IMR-90 (cell line): ENCODE measurements around the gene TRIP6. TPM values are rescaled to one million over a fixed set of nuclear protein-coding genes. Genes with fewer than 3 reads are reported as not detected.

Experiments
- ATAC-seq: fragments of 200-7000 bp; cut with Tn5 transposase; 2 replicates; pipeline ENCODE4 v1.9.1; 2020; ENCODE audit warnings: low read depth, mild to moderate bottlenecking, moderate library complexity
- BruUV-seq: library from RNA; stranded (reverse); fragments of 400-500 nt; replicated peaks from 2 replicates; lab custom pipeline; 2021; lab: Mats Ljungman, UMichigan
- CTCF ChIA-PET: fragments of 300-600 bp; formaldehyde crosslinking; extraction: SDS; loops from one replicate; lab custom pipeline; 2021; ENCODE audit warnings: antibody characterized with exemption; lab: Yijun Ruan, JAX
- POLR2A ChIA-PET: fragments of 300-600 bp; sonication (Branson Sonifier 250); formaldehyde crosslinking; loops from one replicate; lab custom pipeline; 2022; ENCODE audit warnings: antibody characterized with exemption; ENCODE audit not compliant: unreplicated experiment; lab: Charles Lee
- DNase-seq: peaks from one replicate; pipeline ENCODE4 v3.0.0; 2013
- H2AFZ ChIP-seq: replicated peaks from 2 replicates; pipeline ENCODE3; 2013; ENCODE audit warnings: low read length, mild to moderate bottlenecking; ENCODE audit not compliant: poor library complexity
- H2AK5ac ChIP-seq: 2 replicates; pipeline ENCODE4 v1.6.1; 2013; ENCODE audit warnings: low read depth, low read length, inconsistent platforms
- H2AK9ac ChIP-seq: replicated peaks from 2 replicates; pipeline ENCODE3; 2013; ENCODE audit warnings: mild to moderate bottlenecking, low read depth, low read length, moderate library complexity; ENCODE audit not compliant: poor library complexity
- H2BK120ac ChIP-seq: 2 replicates; pipeline ENCODE4 v1.6.1; 2013; ENCODE audit warnings: low read depth, low read length, inconsistent platforms
- H2BK15ac ChIP-seq: 3 replicates; pipeline ENCODE4 v1.6.1; 2013; ENCODE audit warnings: low read depth, low read length, inconsistent platforms
- H2BK20ac ChIP-seq: 2 replicates; pipeline ENCODE4 v1.6.1; 2013; ENCODE audit warnings: low read depth, mild to moderate bottlenecking, inconsistent platforms, low read length, moderate library complexity
- H2BK5ac ChIP-seq: 2 replicates; pipeline ENCODE4 v1.6.1; 2013; ENCODE audit warnings: mild to moderate bottlenecking, low read depth, low read length, inconsistent platforms; ENCODE audit not compliant: poor library complexity, severe bottlenecking
- H3K14ac ChIP-seq: replicated peaks from 2 replicates; pipeline ENCODE4 v1.6.1; 2013; ENCODE audit warnings: low read depth, low read length, inconsistent platforms
- H3K18ac ChIP-seq: 2 replicates; pipeline ENCODE4 v1.6.1; 2013; ENCODE audit warnings: low read depth, low read length, control low read depth
- H3K23ac ChIP-seq: 2 replicates; pipeline ENCODE4 v1.6.1; 2013; ENCODE audit warnings: low read depth, low read length, inconsistent platforms
- H3K27ac ChIP-seq: 2 replicates; pipeline ENCODE4 v1.5.1; 2013; ENCODE audit warnings: mild to moderate bottlenecking, control low read depth, low read length; ENCODE audit not compliant: insufficient read depth
- H3K27me3 ChIP-seq: 2 replicates; pipeline ENCODE4 v1.6.1; 2013; ENCODE audit warnings: low read length; ENCODE audit not compliant: control insufficient read depth, insufficient read depth
- H3K36me3 ChIP-seq: 2 replicates; pipeline ENCODE4 v1.6.1; 2013; ENCODE audit warnings: low read length, mixed read lengths; ENCODE audit not compliant: control insufficient read depth, insufficient read depth
- H3K4ac ChIP-seq: 2 replicates; pipeline ENCODE4 v1.6.1; 2013; ENCODE audit warnings: low read depth, low read length, inconsistent platforms
- H3K4me1 ChIP-seq: 2 replicates; pipeline ENCODE4 v1.6.1; 2013; ENCODE audit warnings: low read length, mixed read lengths; ENCODE audit not compliant: control insufficient read depth, insufficient read depth
- H3K4me2 ChIP-seq: 2 replicates; pipeline ENCODE4 v1.6.1; 2013; ENCODE audit warnings: low read depth, mild to moderate bottlenecking, control low read depth, low read length, moderate library complexity
- H3K4me3 ChIP-seq: 2 replicates; pipeline ENCODE4 v1.5.1; 2013; ENCODE audit warnings: low read depth, mild to moderate bottlenecking, control low read depth, low read length, moderate library complexity; ENCODE audit not compliant: insufficient read depth
- H3K56ac ChIP-seq: 2 replicates; pipeline ENCODE4 v1.6.1; 2013; ENCODE audit warnings: low read length, inconsistent platforms; ENCODE audit not compliant: insufficient read depth; ENCODE audit errors: extremely low read depth
- H3K79me1 ChIP-seq, 2 experiments: 2 replicates each; pipeline ENCODE4 v1.6.1; 2013; ENCODE audit warnings: low read length in 2 of 2, inconsistent platforms in 1 of 2, low read depth in 1 of 2
- H3K9ac ChIP-seq: 2 replicates; pipeline ENCODE4 v1.6.1; 2013; ENCODE audit warnings: low read depth, low read length, control low read depth
- H3K9me1 ChIP-seq: 2 replicates; pipeline ENCODE4 v1.6.1; 2013; ENCODE audit warnings: low read length, inconsistent platforms; ENCODE audit not compliant: insufficient read depth
- H3K9me3 ChIP-seq: 2 replicates; pipeline ENCODE4 v1.6.1; 2013; ENCODE audit warnings: low read length; ENCODE audit not compliant: control insufficient read depth, insufficient read depth
- H4K20me1 ChIP-seq: 2 replicates; pipeline ENCODE4 v1.6.1; 2013; ENCODE audit warnings: low read length, inconsistent platforms; ENCODE audit not compliant: insufficient read depth
- H4K5ac ChIP-seq: 2 replicates; pipeline ENCODE4 v1.6.1; 2013; ENCODE audit warnings: mild to moderate bottlenecking, low read depth, low read length, control low read depth
- H4K8ac ChIP-seq, 2 experiments: 2 replicates each; pipeline ENCODE4 v1.6.1; 2013; ENCODE audit warnings: low read depth in 2 of 2, low read length in 2 of 2, control low read depth in 1 of 2, inconsistent platforms in 1 of 2
- H4K91ac ChIP-seq: 2 replicates; pipeline ENCODE4 v1.6.1; 2013; ENCODE audit warnings: low read depth, low read length, inconsistent platforms; ENCODE audit not compliant: insufficient read depth
- BHLHE40 ChIP-seq: fragments of 150-350 bp; IDR thresholded peaks from 2 replicates; pipeline ENCODE4 v1.6.1; 2016; ENCODE audit warnings: mild to moderate bottlenecking, low read depth, low read length
- CHD1 ChIP-seq: IDR thresholded peaks from 2 replicates; pipeline ENCODE4 v1.6.1; 2012; ENCODE audit warnings: low read depth, low read length, improper control_type of control experiment
- CTCF ChIP-seq: conservative IDR thresholded peaks from 2 replicates; pipeline ENCODE4 v1.5.1; 2012; ENCODE audit warnings: mild to moderate bottlenecking, low read depth, low read length, improper control_type of control experiment
- FOS ChIP-seq: fragments of 150-350 bp; IDR thresholded peaks from 2 replicates; pipeline ENCODE4 v1.6.1; 2016; ENCODE audit warnings: low read depth, low read length
- MAFK ChIP-seq: IDR thresholded peaks from 2 replicates; pipeline ENCODE4 v1.6.1; 2012; ENCODE audit warnings: low read depth, low read length, improper control_type of control experiment
- MAZ ChIP-seq: IDR thresholded peaks from 2 replicates; pipeline ENCODE4 v1.6.1; 2012; ENCODE audit warnings: low read depth, mild to moderate bottlenecking, low read length, improper control_type of control experiment, moderate library complexity, borderline replicate concordance
- MXI1 ChIP-seq: IDR thresholded peaks from 2 replicates; pipeline ENCODE4 v1.6.1; 2012; ENCODE audit warnings: low read depth, mild to moderate bottlenecking, low read length, moderate library complexity, borderline replicate concordance
- NFE2L2 ChIP-seq: fragments of 150-350 bp; IDR thresholded peaks from 2 replicates; pipeline ENCODE4 v1.6.1; 2016; ENCODE audit warnings: low read depth, mild to moderate bottlenecking, low read length
- POLR2A ChIP-seq: IDR thresholded peaks from 2 replicates; pipeline ENCODE4 v1.6.1; 2012; ENCODE audit warnings: mild to moderate bottlenecking, low read depth, low read length
- RAD21 ChIP-seq: IDR thresholded peaks from 2 replicates; pipeline ENCODE4 v1.6.1; 2012; ENCODE audit warnings: low read length, improper control_type of control experiment
- RCOR1 ChIP-seq: IDR thresholded peaks from 2 replicates; pipeline ENCODE4 v1.6.1; 2012; ENCODE audit warnings: mild to moderate bottlenecking, low read length, improper control_type of control experiment; ENCODE audit not compliant: insufficient replicate concordance
- RFX5 ChIP-seq: IDR thresholded peaks from 2 replicates; pipeline ENCODE4 v1.8.0; 2012; ENCODE audit warnings: low read depth, mild to moderate bottlenecking, low read length, moderate library complexity
- SMC3 ChIP-seq: fragments of 150-350 bp; IDR thresholded peaks from 2 replicates; pipeline ENCODE4 v1.6.1; 2016; ENCODE audit warnings: low read depth, mild to moderate bottlenecking, antibody characterized with exemption, low read length, moderate library complexity
- USF2 ChIP-seq: fragments of 150-350 bp; IDR thresholded peaks from 2 replicates; pipeline ENCODE4 v1.6.1; 2017; ENCODE audit warnings: mild to moderate bottlenecking, antibody characterized with exemption, low read length, low read depth
- WGBS, 2 experiments: methylation state at CpG; one replicate each; pipeline versions ENCODE4 v1.1.5 to v1.1.7; 2013; ENCODE audit warnings: missing lambda C conversion rate in 2 of 2; ENCODE audit not compliant: insufficient read length in 1 of 2; ENCODE audit errors: extremely low coverage in 2 of 2; 5-methylcytosine and 5-hydroxymethylcytosine counted together
- dilution Hi-C: fragments of 300-500 bp; cut with HindIII; formaldehyde crosslinking; loops from one replicate; pipeline ENCODE4 v1.14.3; 2018; ENCODE audit warnings: low sequenced_read_pairs; ENCODE audit not compliant: unreplicated experiment
- in situ Hi-C: fragments of 300-500 bp; cut with MboI; formaldehyde crosslinking; loops from 3 replicates; pipeline ENCODE4 v1.14.3; 2019; ENCODE audit warnings: low sequenced_read_pairs, inconsistent platforms, mixed read lengths
- intact Hi-C: fragments of 100-400 bp; cut with micrococcal nuclease; formaldehyde crosslinking; loops from 2 replicates; pipeline ENCODE4 v1.10.0; 2022
- polyA plus RNA-seq, 3 experiments: library from polyadenylated mRNA; depleted of rRNA; stranded (reverse); fragments of >200 nt; gene quantifications; 2 replicates each; pipeline ENCODE4 v1.2.3, GENCODE V29; 2012; ENCODE audit warnings: low replicate concordance in 1 of 3
- total RNA-seq: library from RNA; depleted of rRNA; stranded (reverse); fragments of >200 nt; gene quantifications from 2 replicates; pipeline ENCODE4 v1.2.3, GENCODE V29; 2012
- TF ChIP-seq, protein P1 (sequence below): fragments of 150-350 bp; IDR thresholded peaks from 2 replicates; pipeline ENCODE4 v1.6.1; 2016; ENCODE audit warnings: low read depth, mild to moderate bottlenecking, low read length, moderate library complexity, borderline replicate concordance

The TRIP6 gene
- total and polyA plus RNA-seq, 2 of the 4 experiments (the other 2 are of a cell fraction), result 36.4 to 72.3 TPM

GRCh38 chr7:100901921-100902332, 34.7 kb downstream of the TRIP6 start:
- H3K36me3 ChIP-seq, result no peaks in the 10 kb centered on the region
- H3K4ac ChIP-seq, result no peak overlapping the region
- no peaks in the 10 kb centered on the region for H3K4me1 ChIP-seq
- H3K14ac ChIP-seq, result no peak overlapping the region
- H4K5ac ChIP-seq, result no peak overlapping the region
- no peak overlapping the region for H3K27ac ChIP-seq
- peaks cover 3% of the 10 kb centered on the region; the same call in 1 of the 2 replicates for H3K9me3 ChIP-seq
- H4K91ac ChIP-seq, result no peak overlapping the region
- no peak for DNase-seq
- ATAC-seq, result no peak
- H3K56ac ChIP-seq, result no peak overlapping the region
- BruUV-seq, result no TSS peak
- no peak overlapping the region for H3K9ac ChIP-seq
- in situ Hi-C loops, result no loop called here
- H3K18ac ChIP-seq, result no peak overlapping the region
- H2BK15ac ChIP-seq, result no peak overlapping the region
- no peaks in the 10 kb centered on the region for H4K20me1 ChIP-seq
- TF ChIP-seq SMC3 (no peak), RAD21 (no peak), RCOR1 (no peak), NFE2L2 (no peak), RFX5 (no peak), CTCF (no peak), CHD1 (no peak), BHLHE40 (no peak), MAFK (no peak), MXI1 (no peak), POLR2A (no peak), USF2 (no peak), MAZ (no peak), FOS (no peak)
- TF ChIP-seq, protein P1, sequence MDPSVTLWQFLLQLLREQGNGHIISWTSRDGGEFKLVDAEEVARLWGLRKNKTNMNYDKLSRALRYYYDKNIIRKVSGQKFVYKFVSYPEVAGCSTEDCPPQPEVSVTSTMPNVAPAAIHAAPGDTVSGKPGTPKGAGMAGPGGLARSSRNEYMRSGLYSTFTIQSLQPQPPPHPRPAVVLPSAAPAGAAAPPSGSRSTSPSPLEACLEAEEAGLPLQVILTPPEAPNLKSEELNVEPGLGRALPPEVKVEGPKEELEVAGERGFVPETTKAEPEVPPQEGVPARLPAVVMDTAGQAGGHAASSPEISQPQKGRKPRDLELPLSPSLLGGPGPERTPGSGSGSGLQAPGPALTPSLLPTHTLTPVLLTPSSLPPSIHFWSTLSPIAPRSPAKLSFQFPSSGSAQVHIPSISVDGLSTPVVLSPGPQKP, result no peak
- ChIA-PET CTCF (no interaction called here), POLR2A (no interaction called here)
- H3K4me3 ChIP-seq, result no peak overlapping the region
- no peaks in the 10 kb centered on the region for H3K9me1 ChIP-seq
- no peak overlapping the region for H3K4me2 ChIP-seq
- H2BK120ac ChIP-seq, result no peak overlapping the region
- peaks cover 26% of the 10 kb centered on the region for H3K27me3 ChIP-seq
- intact Hi-C loops, result no loop called here
- 100% methylated on average over 1 of the region's 5 CpGs; no CpG with 5 or more reads in 1 of the 2 experiments for WGBS, 2 experiments
- dilution Hi-C loops, result no loop called here
- H2AK5ac ChIP-seq, result no peak overlapping the region
- no peak overlapping the region for H4K8ac ChIP-seq
- no peak overlapping the region for H2BK5ac ChIP-seq
- H3K23ac ChIP-seq, result no peak overlapping the region
- no peaks in the 10 kb centered on the region for H3K79me1 ChIP-seq
- no peak overlapping the region for H2BK20ac ChIP-seq
- H2AK9ac ChIP-seq, result no peak overlapping the region
- no peak overlapping the region for H2AFZ ChIP-seq
